A673 (cell line): Measurements from ENCODE around the gene PRKAA1. TPM values are rescaled to one million over a fixed set of nuclear protein-coding genes. Genes with fewer than 3 reads are reported as not detected.

Experiments used
- BruUV-seq: library from RNA; stranded (reverse); fragments of 400-500 nt; replicated peaks from 2 replicates; lab custom pipeline; 2021; lab: Mats Ljungman, UMichigan
- CTCF ChIA-PET: fragments of 300-600 bp; sonication (Branson Sonifier 250); formaldehyde crosslinking; loops from one replicate; lab custom pipeline; 2022; ENCODE audit warnings: antibody characterized with exemption; lab: Charles Lee
- POLR2A ChIA-PET: fragments of 300-600 bp; sonication (Branson Sonifier 250); formaldehyde crosslinking; loops from one replicate; lab custom pipeline; 2022; ENCODE audit warnings: antibody characterized with exemption; ENCODE audit not compliant: low non-redundant PET; lab: Charles Lee
- DNase-seq: peaks from one replicate; pipeline ENCODE4 v3.0.0-alpha.2; 2015; ENCODE audit warnings: low spot score
- H3K27ac ChIP-seq: fragments of 200-600 bp; sonication (generic); 2 replicates; pipeline ENCODE4 v1.5.1; 2016; ENCODE audit warnings: mixed run types, low read depth, mild to moderate bottlenecking, mixed read lengths, antibody characterized with exemption, low read length; ENCODE audit not compliant: poor library complexity, severe bottlenecking
- H3K27me3 ChIP-seq: fragments of 200-600 bp; sonication (generic); replicated peaks from 2 replicates; pipeline ENCODE4 v1.6.1; 2017; ENCODE audit warnings: mixed run types, low read depth, mild to moderate bottlenecking, mixed read lengths, antibody characterized with exemption, low read length; ENCODE audit not compliant: insufficient read depth, poor library complexity
- H3K36me3 ChIP-seq: fragments of 200-600 bp; sonication (generic); 2 replicates; pipeline ENCODE4 v1.6.1; 2016; ENCODE audit warnings: mixed run types, mild to moderate bottlenecking, mixed read lengths, antibody characterized with exemption, low read length; ENCODE audit not compliant: insufficient read depth, poor library complexity, severe bottlenecking
- H3K4me1 ChIP-seq: fragments of 200-600 bp; sonication (generic); 2 replicates; pipeline ENCODE4 v1.6.1; 2017; ENCODE audit warnings: mixed run types, mild to moderate bottlenecking, mixed read lengths, antibody characterized with exemption, low read length; ENCODE audit not compliant: insufficient read depth, poor library complexity, severe bottlenecking
- H3K4me3 ChIP-seq: fragments of 200-600 bp; sonication (generic); 2 replicates; pipeline ENCODE4 v1.5.1; 2016; ENCODE audit warnings: low read depth, mixed run types, mild to moderate bottlenecking, mixed read lengths, low read length; ENCODE audit not compliant: poor library complexity, severe bottlenecking
- H3K9me3 ChIP-seq: fragments of 200-600 bp; sonication (generic); 2 replicates; pipeline ENCODE4 v1.6.1; 2016; ENCODE audit warnings: mixed run types, low read depth, mild to moderate bottlenecking, mixed read lengths, antibody characterized with exemption, low read length; ENCODE audit not compliant: poor library complexity, severe bottlenecking
- CTCF ChIP-seq: fragments of 300-800, 200-600 bp; sonication (generic); conservative IDR thresholded peaks from 2 replicates; pipeline ENCODE4 v1.5.1; 2017; ENCODE audit warnings: low read depth, mild to moderate bottlenecking, antibody characterized with exemption, low read length, moderate library complexity, mixed read lengths
- EZH2 ChIP-seq: fragments of 200-600 bp; sonication (generic); IDR thresholded peaks from 2 replicates; pipeline ENCODE4 v1.6.1; 2017; ENCODE audit warnings: borderline replicate concordance, low read depth, mild to moderate bottlenecking, mixed read lengths, antibody characterized with exemption, low read length; ENCODE audit not compliant: poor library complexity, severe bottlenecking
- intact Hi-C: fragments of 100-400 bp; cut with micrococcal nuclease; formaldehyde crosslinking; loops from one replicate; pipeline ENCODE4 v1.10.0; 2022; ENCODE audit not compliant: unreplicated experiment
- total RNA-seq: library from RNA; stranded (reverse); gene quantifications from 2 replicates; pipeline ENCODE4 v1.2.3, GENCODE V29; 2021

Gene PRKAA1
- total RNA-seq, 1 experiment from 2014 or later = 114 TPM

GRCh38 chr5:40801771-40802562 is 3.8 kb upstream of the PRKAA1 start:
- no peak for DNase-seq
- Histone ChIP-seq H3K27ac (no peak overlapping the region), H3K9me3 (no peaks in the 10 kb centered on the region), H3K4me1 (peaks cover 12% of the 10 kb centered on the region), H3K27me3 (no peaks in the 10 kb centered on the region), H3K4me3 (no peak overlapping the region), H3K36me3 (no peaks in the 10 kb centered on the region)
- intact Hi-C loops = no loop called here
- POLR2A ChIA-PET = interaction anchor here (0.6 kb wide), 1 partner anchor 27 kb away, joined by 5 read pairs; no protein-coding TSS in a partner anchor
- CTCF ChIA-PET = no interaction called here
- no peak for TF ChIP-seq CTCF
- no peak for TF ChIP-seq EZH2
- no TSS peak for BruUV-seq

GRCh38 chr5:40799258-40799657 is 1.1 kb upstream of the PRKAA1 start:
- no peak for TF ChIP-seq EZH2
- TF ChIP-seq CTCF = no peak
- peak overlapping the region; percentile 68 for H3K4me3 ChIP-seq
- ChIA-PET POLR2A (no interaction called here), CTCF (interaction anchor here (0.6 to 1.0 kb wide), 3 partner anchors 15 to 711 kb away, joined by 3 to 9 read pairs (median 5); partner anchors contain the start of gene PLCXD3)
- H3K36me3 ChIP-seq = peaks cover 6% of the 10 kb centered on the region
- H3K9me3 ChIP-seq = no peaks in the 10 kb centered on the region
- intact Hi-C loops = no loop called here
- no peaks in the 10 kb centered on the region for H3K27me3 ChIP-seq
- DNase-seq = peak; percentile 17
- H3K27ac ChIP-seq = peak overlapping the region; percentile 81
- peaks cover 17% of the 10 kb centered on the region for H3K4me1 ChIP-seq
- TSS peak; percentile 82 for BruUV-seq

- POLR2A ChIA-PET = no interaction called here
Observed at GRCh38 chr5:40798801-40799210, 632 bp upstream of the PRKAA1 start.

More at GRCh38 chr5:40798801-40799210, 632 bp upstream of the PRKAA1 start:
- no peaks in the 10 kb centered on the region for H3K27me3 ChIP-seq
- DNase-seq = no peak
- H3K36me3 ChIP-seq = peaks cover 6% of the 10 kb centered on the region
- CTCF ChIA-PET = interaction anchor here (0.6 to 1.0 kb wide), 3 partner anchors 15 to 712 kb away, joined by 3 to 9 read pairs (median 5); partner anchors contain the start of gene PLCXD3
- intact Hi-C loops = no loop called here
- H3K4me3 ChIP-seq = peak overlapping the region; percentile 68
- H3K27ac ChIP-seq = peak overlapping the region; percentile 81
- peaks cover 17% of the 10 kb centered on the region for H3K4me1 ChIP-seq
- BruUV-seq = no TSS peak
- TF ChIP-seq CTCF = no peak
- TF ChIP-seq EZH2 = no peak
- H3K9me3 ChIP-seq = no peaks in the 10 kb centered on the region
